Heart right ventricle (tissue), 16 donors: Measurements from ENCODE around the gene MAD1L1. TPM values are rescaled to one million over a fixed set of nuclear protein-coding genes. Genes with fewer than 3 reads are reported as not detected.

Experiments used
- ATAC-seq, 8 donors: fragments of 200-7000 bp; cut with Tn5 transposase; one replicate each; pipeline ENCODE4 v1.9.1; 2020; ENCODE audit warnings: mild to moderate bottlenecking in 8 of 8, moderate library complexity in 8 of 8, moderate number of reproducible peaks in 1 of 8
- DNase-seq, 2 donors: peaks; one replicate each; pipeline ENCODE4 v3.0.0-alpha.2; 2020
- H3K27ac ChIP-seq, 10 donors: fragments of 200-600 bp; sonication (generic) in 2 of 10; one replicate each; pipeline versions ENCODE4 v1.5.0 to v1.8.0; 2020 to 2022; ENCODE audit warnings: mild to moderate bottlenecking in 3 of 10
- H3K27me3 ChIP-seq, 7 donors: fragments of 200-600 bp; one replicate each; pipeline ENCODE4 v1.8.0; 2021 to 2022; ENCODE audit warnings: mild to moderate bottlenecking in 2 of 7
- H3K36me3 ChIP-seq, 9 donors: fragments of 200-600 bp; sonication (generic) in 1 of 9; one replicate each; pipeline versions ENCODE4 v1.5.0 to v1.8.0; 2020 to 2022; ENCODE audit warnings: mild to moderate bottlenecking in 2 of 9
- H3K4me1 ChIP-seq, 9 donors: fragments of 200-600 bp; sonication (generic) in 1 of 9; one replicate each; pipeline versions ENCODE4 v1.5.0 to v1.8.0; 2020 to 2022; ENCODE audit warnings: mild to moderate bottlenecking in 4 of 9
- H3K4me3 ChIP-seq, 10 donors: fragments of 200-600 bp; sonication (generic) in 2 of 10; one replicate each; pipeline versions ENCODE4 v1.5.0 to v1.8.0; 2020 to 2022; ENCODE audit warnings: mild to moderate bottlenecking in 7 of 10, moderate library complexity in 2 of 10
- H3K9me3 ChIP-seq, 11 donors: fragments of 200-600 bp in 10 of 11; sonication (generic) in 2 of 11; one replicate each; pipeline versions ENCODE4 v1.5.0 to v1.8.0; 2013 to 2022; ENCODE audit warnings: mild to moderate bottlenecking in 2 of 11, control low read depth in 1 of 11, moderate library complexity in 1 of 11
- CTCF ChIP-seq, 9 donors: fragments of 200-600 bp; sonication (generic) in 2 of 9; IDR thresholded peaks; one replicate each; pipeline versions ENCODE4 v1.5.0 to v1.8.0; 2021 to 2022; ENCODE audit warnings: antibody characterized with exemption in 9 of 9, mild to moderate bottlenecking in 5 of 9, moderate library complexity in 1 of 9
- WGBS, 2 donors: extraction: QIAGEN DNeasy Blood & Tissue Kit; methylation state at CpG; one replicate each; pipeline ENCODE4 v1.1.7; 2013; ENCODE audit warnings: inconsistent platforms in 1 of 2; 5-methylcytosine and 5-hydroxymethylcytosine counted together
- intact Hi-C, 10 donors: fragments of 100-400 bp; cut with DNase I; formaldehyde crosslinking; loops; one replicate each; pipeline versions ENCODE4 v1.11.1 to v1.14.2; 2022
- polyA plus RNA-seq, 2 donors: library from polyadenylated mRNA; stranded (reverse); fragments of 200-250 nt; gene quantifications; one replicate each; pipeline ENCODE4 v1.2.3, GENCODE V29; 2013
- total RNA-seq, 10 donors: library from RNA; stranded (reverse); fragmentation: NEBNext Ultra II Directional in 3 of 10; extraction: Animal tissue kit (Norgen Biotek cat#: 25700) in 3 of 10; gene quantifications; one replicate each; pipeline versions ENCODE4 v1.2.1 to v1.2.4, GENCODE V29; 2021 to 2023
- donor health status: Arrhythmogenic right ventricular cardiomyopathy.
- donor health status: ischemic (EF 13 %, LVEDD 7.1; RV severe dilation, severe dysfunction).
- donor health status: healthy with polysubstance abuse.
- donor health status: DM: no; HTN: yes; CAD: no.
- donor health status: DM: no; HTN: no; CAD: no.
- donor health status: ischemic (EF 25% LVEDD 6.9; RV normal size, moderate dysfunction).
- donor health status: ischemic (EF 25% LVEDD 5.7; RV mildly dilated, moderate dysfunction).
- donor health status: healthy.
- donor health status: DM: yes; HTN: yes; CAD: no.
- donor health status: Ischemic cardiomyopathy.
- donor health status: ischemic (EF 35%, LVEDD 5.7; RV mildly dilated, moderate dysfunction).
- donor health status: nonischemic (EF 11% LVEDD 7.7; RV severe dilation, severe dysfunction).
- donor health status: DM: yes; HTN: yes; CAD: no.
- donor health status: PGD.
- donor health status: ischemic (EF 29% LVEDD 5.4; RV normal size, mild dysfunction).
- donor health status: nonischemic (EF 23%, LVEDD 6.1; RV moderate dilation, normal function).

Gene MAD1L1
- total and polyA plus RNA-seq, 12 donors, result 13.8 to 46.8 (median 20.2) TPM

GRCh38 chr7:1849351-1850041, 383.2 kb downstream of the MAD1L1 start:
- Histone ChIP-seq H3K27me3 (no peaks in the 10 kb centered on the region), H3K27ac (no peak overlapping the region), H3K4me1 (no peaks in the 10 kb centered on the region), H3K4me3 (no peak overlapping the region), H3K36me3 (peaks cover 0 to 3% (median 0%) of the 10 kb centered on the region in 9 donors), H3K9me3 (no peaks in the 10 kb centered on the region)
- no peak for TF ChIP-seq CTCF (IDR thresholded peaks at IDR 0.05)
- ATAC-seq (no peak), DNase-seq (peak in 1 of 2 donors; percentile 10)
- intact Hi-C loops, result no loop called here
- WGBS, 2 donors, result 87 to 90% methylated on average over 35 of the region's 35 CpGs

- H3K4me1 ChIP-seq, result no peaks in the 10 kb centered on the region
- DNase-seq, result peak in 1 of 2 donors; percentile 4
- no peaks in the 10 kb centered on the region for H3K27me3 ChIP-seq
- no peak for ATAC-seq
- 95 to 97% methylated on average over 15 of the region's 15 CpGs for WGBS, 2 donors
- intact Hi-C loops, result no loop called here
- H3K36me3 ChIP-seq, result peaks cover 0 to 3% (median 0%) of the 10 kb centered on the region in 9 donors
- H3K9me3 ChIP-seq, result no peaks in the 10 kb centered on the region
- no peak for TF ChIP-seq CTCF (IDR thresholded peaks at IDR 0.05)
- H3K27ac ChIP-seq, result no peak overlapping the region
- no peak overlapping the region for H3K4me3 ChIP-seq
These were observed 383.8 kb downstream of the MAD1L1 start for GRCh38 chr7:1848911-1849311.

GRCh38 chr7:1848013-1848640, 384.6 kb downstream of the MAD1L1 start:
- no peak overlapping the region for H3K27ac ChIP-seq
- ATAC-seq (no peak), DNase-seq (peak in 1 of 2 donors; percentile 4)
- no peaks in the 10 kb centered on the region for H3K9me3 ChIP-seq
- H3K4me3 ChIP-seq, result no peak overlapping the region
- intact Hi-C loops, result no loop called here
- TF ChIP-seq CTCF (IDR thresholded peaks at IDR 0.05), result no peak
- H3K27me3 ChIP-seq, result no peaks in the 10 kb centered on the region
- no peaks in the 10 kb centered on the region for H3K4me1 ChIP-seq
- peaks cover 0 to 3% (median 0%) of the 10 kb centered on the region in 9 donors for H3K36me3 ChIP-seq
- 80 to 88% methylated on average over 23 of the region's 23 CpGs for WGBS, 2 donors

- intact Hi-C loops, result no loop called here
- Histone ChIP-seq H3K27ac (no peak overlapping the region), H3K27me3 (no peaks in the 10 kb centered on the region), H3K4me3 (no peak overlapping the region), H3K4me1 (no peaks in the 10 kb centered on the region), H3K9me3 (no peaks in the 10 kb centered on the region), H3K36me3 (peaks cover 0 to 3% (median 0%) of the 10 kb centered on the region in 9 donors)
- 94 to 98% methylated on average over 30 of the region's 30 CpGs for WGBS, 2 donors
- DNase-seq, result peak in 1 of 2 donors; percentile 5
- ATAC-seq, result no peak
- TF ChIP-seq CTCF (IDR thresholded peaks at IDR 0.05), result no peak
These were observed 385.3 kb downstream of the MAD1L1 start for GRCh38 chr7:1847260-1848001.
